Testis (tissue), 2 donors: Measurements from ENCODE around the gene GPR15LG.

Experiments
- CTCF ChIP-seq, 3 experiments: fragments of 450-650 bp in 2 of 3; fragments of 200-600 bp in 1 of 3; sonication (generic) in 1 of 3; IDR thresholded peaks; one replicate each; pipeline ENCODE4 v1.5.1; 2016 to 2019; ENCODE audit warnings: antibody characterized with exemption in 3 of 3, mild to moderate bottlenecking in 2 of 3, moderate library complexity in 1 of 3
- POLR2A ChIP-seq: fragments of 450-650 bp; IDR thresholded peaks from one replicate; pipeline ENCODE4 v1.6.1; 2017; ENCODE audit warnings: antibody characterized with exemption, mild to moderate bottlenecking, moderate library complexity

- TF ChIP-seq POLR2A (no peak), CTCF (IDR thresholded peaks at IDR 0.05) (no peak)
These were observed 889 bp upstream of the GPR15LG start for GRCh38 chr10:84172467-84173356.
